Kidney (tissue), 14 donors: Measurements from ENCODE around the gene SIK3. TPM values are rescaled to one million over a fixed set of nuclear protein-coding genes. Genes with fewer than 3 reads are reported as not detected.

Source experiments
- DNase-seq, 5 donors: peaks; one replicate each; pipeline ENCODE4 v3.0.0-alpha.2; 2013 to 2020
- FAIRE-seq: peaks from 2 replicates; lab custom pipeline; 2012; peaks lifted over from hg19 to GRCh38; lab: Jason Lieb, UNC
- H3K27ac ChIP-seq, 2 donors: one replicate each; pipeline ENCODE4 v1.7.0; 2013; ENCODE audit warnings: low read depth in 2 of 2, low read length in 2 of 2, inconsistent platforms in 1 of 2
- H3K27me3 ChIP-seq: one replicate; pipeline ENCODE4 v1.7.1; 2013; ENCODE audit warnings: low read length, inconsistent platforms; ENCODE audit not compliant: control insufficient read depth, insufficient read depth
- H3K36me3 ChIP-seq, 3 donors: one replicate each; pipeline versions ENCODE4 v1.7.0 to v1.7.1; 2013; ENCODE audit warnings: low read length in 3 of 3, control low read depth in 1 of 3, inconsistent platforms in 1 of 3; ENCODE audit not compliant: insufficient read depth in 3 of 3, control insufficient read depth in 2 of 3
- H3K4me1 ChIP-seq, 3 donors: one replicate each; pipeline versions ENCODE4 v1.7.0 to v1.7.1; 2013; ENCODE audit warnings: low read length in 3 of 3, inconsistent platforms in 1 of 3, low read depth in 1 of 3; ENCODE audit not compliant: control insufficient read depth in 2 of 3, insufficient read depth in 2 of 3
- H3K4me3 ChIP-seq, 3 donors: one replicate each; pipeline versions ENCODE4 v1.7.0 to v1.8.1; 2013; ENCODE audit warnings: low read length in 3 of 3, control low read depth in 1 of 3, inconsistent platforms in 1 of 3
- H3K9ac ChIP-seq, 3 donors: one replicate each; pipeline versions ENCODE4 v1.7.0 to v1.7.1; 2013; ENCODE audit warnings: low read length in 3 of 3, control low read depth in 1 of 3, inconsistent platforms in 1 of 3
- H3K9me3 ChIP-seq, 3 donors: one replicate each; pipeline versions ENCODE4 v1.7.0 to v1.7.1; 2013; ENCODE audit warnings: low read length in 3 of 3, control low read depth in 1 of 3, inconsistent platforms in 1 of 3; ENCODE audit not compliant: control insufficient read depth in 2 of 3, insufficient read depth in 1 of 3
- intact Hi-C: fragments of 100-400 bp; cut with DNase I; formaldehyde crosslinking; loops from one replicate; pipeline ENCODE4 v1.11.1; 2022
- polyA plus RNA-seq: library from polyadenylated mRNA; stranded (reverse); fragments of 350-450 nt; fragmentation: Illumina TruSeq; extraction: RNeasy Lipid Tissue Mini Kit (QIAGEN cat#74804); gene quantifications from one replicate; pipeline ENCODE4 v1.2.3, GENCODE V29; 2014; ENCODE audit warnings: low read depth, low replicate concordance; ENCODE audit not compliant: insufficient read depth
- total RNA-seq: library from RNA; stranded (reverse); fragmentation: NEBNext Ultra II Directional; extraction: Animal tissue kit (Norgen Biotek cat#: 25700); gene quantifications from one replicate; pipeline ENCODE4 v1.2.1, GENCODE V29; 2021
- TF ChIP-seq, protein P1 (sequence below): IDR thresholded peaks from 3 replicates; pipeline ENCODE4 v1.5.1; 2012; ENCODE audit warnings: mild to moderate bottlenecking, moderate library complexity, borderline replicate concordance; ENCODE audit not compliant: insufficient read depth; ENCODE audit errors: extremely low read depth
- donor health status: control.
- donor health status: control.
- donor health status: control.
- donor health status: control.
- donor health status: control.
- donor health status: DM: yes; HTN: yes; CAD: no.
- donor health status: Normal renal cell carcinoma (clear cell type).

The SIK3 gene
- total and polyA plus RNA-seq, 2 donors from 2014 or later: 12.3 to 50.7 TPM

DNA sequence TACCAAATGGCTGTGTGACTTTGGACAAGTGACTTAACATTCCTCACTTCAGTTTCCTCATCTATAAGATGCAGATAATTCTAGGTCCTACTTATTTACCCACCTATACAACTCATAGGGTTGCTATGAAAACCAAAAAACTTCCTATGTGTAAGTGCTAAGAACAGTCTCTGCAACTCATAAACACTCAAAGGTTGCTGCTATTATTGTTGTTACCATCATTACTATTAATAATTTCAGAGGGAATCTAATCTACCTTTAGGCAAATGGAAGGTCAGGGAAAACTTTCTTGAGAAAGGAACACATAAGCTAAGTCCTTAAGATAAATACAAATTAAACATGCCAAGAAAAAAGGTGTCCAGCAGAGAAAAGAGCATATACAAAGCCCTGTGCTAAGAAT, 40.5 kb downstream of the SIK3 start:
- TF ChIP-seq, protein P1, sequence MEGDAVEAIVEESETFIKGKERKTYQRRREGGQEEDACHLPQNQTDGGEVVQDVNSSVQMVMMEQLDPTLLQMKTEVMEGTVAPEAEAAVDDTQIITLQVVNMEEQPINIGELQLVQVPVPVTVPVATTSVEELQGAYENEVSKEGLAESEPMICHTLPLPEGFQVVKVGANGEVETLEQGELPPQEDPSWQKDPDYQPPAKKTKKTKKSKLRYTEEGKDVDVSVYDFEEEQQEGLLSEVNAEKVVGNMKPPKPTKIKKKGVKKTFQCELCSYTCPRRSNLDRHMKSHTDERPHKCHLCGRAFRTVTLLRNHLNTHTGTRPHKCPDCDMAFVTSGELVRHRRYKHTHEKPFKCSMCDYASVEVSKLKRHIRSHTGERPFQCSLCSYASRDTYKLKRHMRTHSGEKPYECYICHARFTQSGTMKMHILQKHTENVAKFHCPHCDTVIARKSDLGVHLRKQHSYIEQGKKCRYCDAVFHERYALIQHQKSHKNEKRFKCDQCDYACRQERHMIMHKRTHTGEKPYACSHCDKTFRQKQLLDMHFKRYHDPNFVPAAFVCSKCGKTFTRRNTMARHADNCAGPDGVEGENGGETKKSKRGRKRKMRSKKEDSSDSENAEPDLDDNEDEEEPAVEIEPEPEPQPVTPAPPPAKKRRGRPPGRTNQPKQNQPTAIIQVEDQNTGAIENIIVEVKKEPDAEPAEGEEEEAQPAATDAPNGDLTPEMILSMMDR: no peak

DNA sequence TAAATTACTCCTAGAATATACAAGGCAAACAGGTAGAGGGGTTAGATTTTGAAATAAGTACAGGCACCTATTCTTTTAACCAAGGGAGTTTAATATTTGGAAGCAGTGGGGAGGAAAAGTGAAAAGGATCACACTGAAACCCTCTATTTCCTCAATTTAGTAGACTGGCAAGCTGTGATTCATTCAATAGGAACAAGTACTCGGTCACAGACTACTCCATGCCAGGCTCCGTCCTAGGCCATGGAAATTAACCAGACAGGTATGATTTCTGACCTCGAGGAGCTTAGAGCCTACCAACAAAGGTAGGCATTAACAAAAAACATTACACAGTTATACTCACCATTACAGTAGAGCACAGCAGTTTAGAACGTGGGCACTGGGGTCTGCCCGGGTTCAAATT, 40.9 kb downstream of the SIK3 start:
- Histone ChIP-seq H3K27me3 (no peaks in the 10 kb centered on the region), H3K4me3 (no peak overlapping the region), H3K27ac (no peak overlapping the region), H3K4me1 (no peaks in the 10 kb centered on the region), H3K9ac (no peak overlapping the region), H3K36me3 (no peaks in the 10 kb centered on the region), H3K9me3 (no peaks in the 10 kb centered on the region)
- intact Hi-C loops: no loop called here
- FAIRE-seq (no peak), DNase-seq (no peak)
- TF ChIP-seq, protein P1: no peak

More for the DNA sequence above, 40.5 kb downstream of the SIK3 start:
- Histone ChIP-seq H3K27me3 (no peaks in the 10 kb centered on the region), H3K36me3 (no peaks in the 10 kb centered on the region), H3K9me3 (no peaks in the 10 kb centered on the region), H3K4me3 (no peak overlapping the region), H3K27ac (no peak overlapping the region), H3K4me1 (no peaks in the 10 kb centered on the region), H3K9ac (no peak overlapping the region)
- DNase-seq (no peak), FAIRE-seq (no peak)
- intact Hi-C loops: no loop called here

DNA sequence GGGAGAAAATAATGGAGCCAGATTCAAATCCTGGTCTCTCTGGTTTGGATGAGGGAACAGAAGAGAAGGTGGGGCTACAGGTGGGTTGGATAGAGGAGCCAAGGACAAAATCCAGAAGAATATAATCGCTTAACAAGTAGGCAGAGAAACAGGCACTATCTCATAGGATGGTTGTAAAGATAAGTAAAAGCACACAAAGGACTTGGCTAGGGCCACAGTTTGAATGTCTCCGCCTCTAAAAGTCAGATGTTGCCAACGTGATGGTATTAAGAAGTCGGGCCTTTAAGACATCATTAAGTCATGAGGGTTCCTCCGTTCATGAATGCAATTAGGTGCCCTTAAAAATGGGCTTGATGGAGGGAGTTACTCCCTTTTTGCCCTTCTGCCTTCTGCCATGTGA, 42.8 kb downstream of the SIK3 start:
- Histone ChIP-seq H3K27ac (no peak overlapping the region), H3K9me3 (no peaks in the 10 kb centered on the region), H3K4me3 (no peak overlapping the region), H3K27me3 (no peaks in the 10 kb centered on the region), H3K4me1 (no peaks in the 10 kb centered on the region), H3K36me3 (no peaks in the 10 kb centered on the region), H3K9ac (no peak overlapping the region)
- intact Hi-C loops: no loop called here
- TF ChIP-seq, protein P1: no peak
- FAIRE-seq (no peak), DNase-seq (no peak)

DNA sequence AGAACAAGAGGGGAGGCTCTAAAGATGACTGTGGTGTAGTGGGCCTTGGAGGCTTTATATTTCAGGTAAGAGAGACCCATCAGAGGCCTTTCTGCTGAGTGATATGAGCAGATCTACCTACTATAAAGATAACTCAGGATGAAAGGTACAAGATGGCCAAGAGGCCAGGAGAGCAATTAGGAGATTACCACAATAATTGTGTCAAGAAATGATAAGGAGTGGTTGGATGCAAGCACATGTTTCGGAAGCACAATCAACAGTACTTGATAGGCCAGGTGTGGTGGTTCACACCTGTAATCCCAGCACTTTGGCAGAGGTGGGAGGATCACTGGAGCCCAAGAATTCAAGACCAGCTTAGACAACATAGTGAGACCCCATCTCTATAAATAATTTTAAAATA, 43.8 kb downstream of the SIK3 start:
- intact Hi-C loops: no loop called here
- DNase-seq: no peak
- Histone ChIP-seq H3K27ac (no peak overlapping the region), H3K27me3 (no peaks in the 10 kb centered on the region), H3K4me3 (no peak overlapping the region), H3K9ac (no peak overlapping the region), H3K9me3 (no peaks in the 10 kb centered on the region), H3K4me1 (no peaks in the 10 kb centered on the region), H3K36me3 (no peaks in the 10 kb centered on the region)
- TF ChIP-seq, protein P1: no peak
- FAIRE-seq: no peak
